Loucy (cell line): Measurements from ENCODE around the gene SENP7.

Experiments used
- CTCF ChIP-seq: fragments of 200-600 bp; sonication (generic); conservative IDR thresholded peaks from 2 replicates; pipeline ENCODE4 v1.5.1; 2014; ENCODE audit warnings: mild to moderate bottlenecking, antibody characterized with exemption, low read length
- EZH2phosphoT487 ChIP-seq: fragments of 200-600 bp; IDR thresholded peaks from 2 replicates; pipeline ENCODE4 v1.6.1; 2018; ENCODE audit warnings: antibody characterized with exemption, mild to moderate bottlenecking, moderate library complexity, borderline replicate concordance

- TF ChIP-seq CTCF (no peak), EZH2phosphoT487 (no peak)
These were observed 128.6 kb downstream of the SENP7 start for GRCh38 chr3:101384426-101384825.
